ENCODE results near the gene LMTK3. TPM values are rescaled to one million over a fixed set of nuclear protein-coding genes. Genes with fewer than 3 reads are reported as not detected.

LMTK3 gene
- polyA plus RNA-seq, 1 of the 3 experiments (the other 2 are of a cell fraction), result 3.2 TPM

DNA sequence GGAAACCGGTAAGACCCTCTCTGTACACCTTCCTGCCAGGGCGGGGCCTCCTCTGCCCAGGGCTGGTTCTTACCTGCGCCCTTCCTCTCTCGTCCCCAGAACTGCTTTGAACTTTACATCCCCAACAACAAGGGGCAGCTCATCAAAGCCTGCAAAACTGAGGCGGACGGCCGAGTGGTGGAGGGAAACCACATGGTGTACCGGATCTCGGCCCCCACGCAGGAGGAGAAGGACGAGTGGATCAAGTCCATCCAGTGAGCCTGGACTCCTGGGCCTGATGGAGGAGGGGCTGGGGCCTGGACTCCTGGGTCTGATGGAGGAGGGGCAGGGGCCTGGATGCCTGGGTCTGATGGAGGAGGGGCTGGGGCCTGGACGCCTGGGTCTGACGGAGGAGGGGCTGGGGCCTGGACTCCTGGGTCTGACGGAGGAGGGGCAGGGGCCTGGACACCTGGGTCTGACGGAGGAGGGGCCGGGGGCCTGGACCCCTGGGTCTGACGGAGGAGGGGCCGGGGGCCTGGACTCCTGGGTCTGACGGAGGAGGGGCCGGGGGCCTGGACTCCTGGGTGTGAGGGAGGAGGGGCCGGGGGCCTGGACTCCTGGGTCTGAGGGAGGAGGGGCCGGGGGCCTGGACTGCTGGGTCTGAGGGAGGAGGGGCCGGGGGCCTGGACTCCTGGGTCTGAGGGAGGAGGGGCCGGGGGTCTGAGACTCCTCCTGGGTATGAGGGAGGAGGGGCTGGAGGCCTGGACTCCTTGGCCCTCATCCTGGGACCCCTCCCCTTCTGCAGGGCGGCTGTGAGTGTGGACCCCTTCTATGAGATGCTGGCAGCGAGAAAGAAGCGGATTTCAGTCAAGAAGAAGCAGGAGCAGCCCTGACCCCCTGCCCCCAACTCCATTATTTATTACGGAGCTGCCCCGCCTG, 33.0 kb downstream of the LMTK3 start:
- CTCF ChIA-PET, result interaction anchor here (0.6 to 4.4 kb wide), 3 partner anchors 8 to 130 kb away, joined by 3 to 23 read pairs (median 5); no protein-coding TSS in a partner anchor

DNA sequence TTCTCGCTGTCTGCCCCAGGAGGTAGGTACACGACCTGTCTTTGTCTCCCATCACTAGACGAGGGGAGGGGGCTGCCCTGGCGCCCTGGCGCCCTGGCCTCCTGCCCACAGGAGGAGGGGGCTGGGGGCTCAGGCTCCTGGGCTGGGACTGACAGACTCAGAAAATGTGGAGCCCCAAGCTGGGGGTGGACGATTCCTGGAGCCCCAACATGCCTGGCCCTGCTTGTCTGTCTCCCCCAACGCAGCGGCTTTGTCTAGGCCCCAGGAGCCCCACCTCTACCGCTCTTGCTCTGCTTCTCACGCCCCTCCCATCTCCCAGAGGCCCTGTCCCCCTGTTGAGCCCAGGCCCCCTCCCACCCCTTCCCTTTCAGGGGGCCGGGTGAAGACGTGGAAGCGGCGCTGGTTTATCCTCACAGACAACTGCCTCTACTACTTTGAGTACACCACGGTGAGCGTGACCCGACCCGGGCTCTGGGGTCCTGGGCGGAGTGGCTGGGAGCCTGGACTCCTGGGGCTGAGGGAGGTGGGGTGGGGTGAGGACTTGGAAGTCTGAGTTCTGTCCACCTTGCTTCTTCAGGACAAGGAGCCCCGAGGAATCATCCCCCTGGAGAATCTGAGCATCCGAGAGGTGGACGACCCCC, 33.8 kb downstream of the LMTK3 start:
- CTCF ChIA-PET, result interaction anchor here (0.6 to 4.4 kb wide), 3 partner anchors 9 to 131 kb away, joined by 3 to 23 read pairs (median 5); no protein-coding TSS in a partner anchor
- Histone ChIP-seq H4K20me1 (ENCODE audit: insufficient read depth) (peaks cover 20% of the 10 kb centered on the region), H2AFZ (ENCODE audit: low read depth) (no peak overlapping the region)

More for the DNA sequence above, 33.0 kb downstream of the LMTK3 start:
- WGBS (ENCODE audit: low lambda C conversion rate), result 96% methylated on average over 22 of the region's 29 CpGs
- H3K27ac ChIP-seq (ENCODE audit: low read depth in 2 of 2, low read length in 1 of 2), result no peak overlapping the region
- H3F3A ChIP-seq (replicated peaks; ENCODE audit: insufficient read depth), result peaks cover 22% of the 10 kb centered on the region
- no peaks in the 10 kb centered on the region for H3K9me2 ChIP-seq
- H3K4me2 ChIP-seq, result no peak overlapping the region
- H4K20me1 ChIP-seq (ENCODE audit: insufficient read depth), result peaks cover 12% of the 10 kb centered on the region
- H3K4me3 ChIP-seq (ENCODE audit: low read depth in 2 of 2, low read length in 1 of 2), result no peak overlapping the region
- POLR2A ChIA-PET, result interaction anchor here (0.9 to 1.5 kb wide), 2 partner anchors 9 kb away, joined by 3 to 5 read pairs; no protein-coding TSS in a partner anchor
- no peak overlapping the region for H3K9ac ChIP-seq
- H2AFZ ChIP-seq (ENCODE audit: low read depth), result no peak overlapping the region
- TF ChIP-seq JUND (IDR thresholded peaks at IDR 0.05) (no peak), POLR2AphosphoS5 (IDR thresholded peaks at IDR 0.05; ENCODE audit: low read depth, low read length) (no peak), YY1 (IDR thresholded peaks at IDR 0.05; ENCODE audit: low read depth) (no peak), TEAD4 (IDR thresholded peaks at IDR 0.05; ENCODE audit: borderline replicate concordance, insufficient read depth) (no peak), EP300 (IDR thresholded peaks at IDR 0.05; ENCODE audit: borderline replicate concordance in 1 of 2, low read depth in 1 of 2, low read length in 1 of 2) (no peak), MXI1 (IDR thresholded peaks at IDR 0.05; ENCODE audit: low read depth, low read length) (no peak)
- no peaks in the 10 kb centered on the region for H3K27me3 ChIP-seq (ENCODE audit: insufficient read depth)
- H3K36me3 ChIP-seq (replicated peaks in 1 of 2; ENCODE audit: control insufficient read depth in 1 of 2, insufficient read depth in 2 of 2, low read length in 1 of 2), result peaks cover 21 to 55% of the 10 kb centered on the region in 2 experiments
- H3K4me1 ChIP-seq (ENCODE audit: control insufficient read depth in 1 of 2, insufficient read depth in 2 of 2, low read depth in 1 of 2, low read length in 1 of 2), result peaks cover 7 to 11% of the 10 kb centered on the region in 2 experiments; a peak in 3 of 4 replicates
- peak; percentile 19 for DNase-seq
- H3K9me3 ChIP-seq, result no peaks in the 10 kb centered on the region
- H3K79me2 ChIP-seq (ENCODE audit: insufficient read depth), result no peaks in the 10 kb centered on the region

More for the DNA sequence above, 33.8 kb downstream of the LMTK3 start:
- peak; percentile 30 for DNase-seq
- TF ChIP-seq ELF1 (IDR thresholded peaks at IDR 0.05), result no peak
- TF ChIP-seq, protein P1, sequence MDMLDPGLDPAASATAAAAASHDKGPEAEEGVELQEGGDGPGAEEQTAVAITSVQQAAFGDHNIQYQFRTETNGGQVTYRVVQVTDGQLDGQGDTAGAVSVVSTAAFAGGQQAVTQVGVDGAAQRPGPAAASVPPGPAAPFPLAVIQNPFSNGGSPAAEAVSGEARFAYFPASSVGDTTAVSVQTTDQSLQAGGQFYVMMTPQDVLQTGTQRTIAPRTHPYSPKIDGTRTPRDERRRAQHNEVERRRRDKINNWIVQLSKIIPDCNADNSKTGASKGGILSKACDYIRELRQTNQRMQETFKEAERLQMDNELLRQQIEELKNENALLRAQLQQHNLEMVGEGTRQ (IDR thresholded peaks at IDR 0.05; ENCODE audit: borderline replicate concordance, low read depth, low read length), result no peak
- Histone ChIP-seq H3K27ac (ENCODE audit: low read depth in 2 of 2, low read length in 1 of 2) (no peak overlapping the region), H3K4me2 (no peak overlapping the region), H3K4me3 (ENCODE audit: low read depth in 2 of 2, low read length in 1 of 2) (no peak overlapping the region), H3K27me3 (ENCODE audit: insufficient read depth) (no peaks in the 10 kb centered on the region), H3K9me3 (no peaks in the 10 kb centered on the region), H3K36me3 (replicated peaks in 1 of 2; ENCODE audit: control insufficient read depth in 1 of 2, insufficient read depth in 2 of 2, low read length in 1 of 2) (peaks cover 29 to 63% of the 10 kb centered on the region in 2 experiments), H3K4me1 (ENCODE audit: control insufficient read depth in 1 of 2, insufficient read depth in 2 of 2, low read depth in 1 of 2, low read length in 1 of 2) (peaks cover 7 to 11% of the 10 kb centered on the region in 2 experiments; a peak in 3 of 4 replicates), H3F3A (replicated peaks; ENCODE audit: insufficient read depth) (peaks cover 22% of the 10 kb centered on the region), H3K9me2 (no peaks in the 10 kb centered on the region), H3K9ac (no peak overlapping the region), H3K79me2 (ENCODE audit: insufficient read depth) (peaks cover 4% of the 10 kb centered on the region)
- WGBS (ENCODE audit: low lambda C conversion rate), result 95% methylated on average over 16 of the region's 22 CpGs
- POLR2A ChIA-PET, result no interaction called here

Measured in SK-N-SH (cell line).